ENCODE measurements around the gene RNF212. TPM values are rescaled to one million over a fixed set of nuclear protein-coding genes. Genes with fewer than 3 reads are reported as not detected.

The RNF212 gene
- total and polyA plus RNA-seq, 2 donors (not counting 3 experiments of a cell fraction or from before 2014, with no cell fraction given) = 2.3 to 2.8 TPM

DNA sequence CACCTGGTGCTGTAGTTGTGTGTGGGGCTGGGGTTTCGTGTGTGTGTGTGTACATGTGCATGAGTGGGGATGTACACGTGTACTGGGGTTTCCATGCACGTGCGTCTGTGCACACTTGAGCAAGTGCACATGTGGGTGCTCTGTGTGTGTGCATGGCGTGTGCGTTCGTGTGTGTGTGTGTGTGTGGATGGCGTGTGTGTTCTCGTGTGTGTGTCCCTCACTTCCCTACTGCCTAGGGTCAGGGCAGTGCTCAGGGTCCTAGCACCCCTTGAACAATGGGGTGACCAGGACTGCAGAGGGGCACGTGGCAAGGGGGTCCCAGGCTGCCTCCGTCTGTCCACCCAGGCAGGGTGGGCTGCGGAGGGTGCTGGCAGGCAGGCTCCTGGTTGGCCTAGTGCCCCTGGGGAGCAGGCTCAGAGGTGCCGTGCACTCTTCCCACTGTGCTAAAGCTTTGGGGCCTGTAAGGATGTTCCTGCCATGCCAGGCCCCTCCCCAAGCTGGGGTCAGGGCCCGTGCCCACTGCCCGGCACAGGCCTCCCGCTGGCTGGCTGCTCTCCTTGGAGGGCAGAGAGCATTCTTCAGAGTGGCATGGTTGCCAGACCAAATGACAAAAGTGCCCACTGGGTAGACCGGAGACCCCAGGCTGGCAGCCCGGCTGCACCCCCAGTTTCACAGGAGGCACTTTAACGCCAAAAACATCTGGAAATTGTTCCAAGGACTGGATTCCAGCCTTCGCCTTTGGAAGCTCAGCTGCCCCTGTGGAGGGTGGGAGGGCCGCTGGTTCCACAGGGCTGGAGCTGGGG lies 72.8 kb downstream of the RNF212 start:
- DNase-seq (ENCODE audit: low read depth, low spot score) (no peak), FAIRE-seq (no peak)
- H3K79me2 ChIP-seq (ENCODE audit: control insufficient read depth, insufficient read depth, low read length) = no peaks in the 10 kb centered on the region
- H3K9me3 ChIP-seq (replicated peaks; ENCODE audit: control insufficient read depth, insufficient read depth, low read length) = no peaks in the 10 kb centered on the region
- H3K9ac ChIP-seq (replicated peaks; ENCODE audit: extremely low read depth, insufficient read depth, low read length) = no peak overlapping the region
- dilution Hi-C loops (cut with MboI; ENCODE audit: extremely low pct_ligation_motif_present, low sequenced_read_pairs) (no loop called here), intact Hi-C loops (cut with micrococcal nuclease) (no loop called here)
- no TSS peak for BruUV-seq (replicated peaks)
- ChIA-PET CTCF (no interaction called here), POLR2A (no interaction called here)
- no peak overlapping the region for H3K4me2 ChIP-seq (ENCODE audit: insufficient read depth, low read length)
- no peak overlapping the region for H3K27ac ChIP-seq (ENCODE audit: insufficient read depth, low read depth, low read length)
- H3K36me3 ChIP-seq (ENCODE audit: control insufficient read depth in 2 of 2, extremely low read depth in 1 of 2, insufficient read depth in 2 of 2, low read length in 2 of 2) = no peaks in the 10 kb centered on the region
- H2AFZ ChIP-seq (ENCODE audit: low read depth, low read length) = no peak overlapping the region
- H3K4me1 ChIP-seq (ENCODE audit: control insufficient read depth, extremely low read depth, insufficient read depth, low read length) = peaks cover 18% of the 10 kb centered on the region
- H3K9me1 ChIP-seq (replicated peaks; ENCODE audit: control insufficient read depth, extremely low read depth, insufficient read depth, low read length) = no peaks in the 10 kb centered on the region
- H3K27me3 ChIP-seq (ENCODE audit: control insufficient read depth in 2 of 2, insufficient read depth in 2 of 2, low read length in 2 of 2) = no peaks in the 10 kb centered on the region
- no peaks in the 10 kb centered on the region for H4K20me1 ChIP-seq (replicated peaks; ENCODE audit: control insufficient read depth, extremely low read depth, insufficient read depth, low read length)
- H3K4me3 ChIP-seq (replicated peaks in 1 of 3; ENCODE audit: insufficient read depth in 1 of 3, low read depth in 1 of 3, low read length in 3 of 3) = no peak overlapping the region
- TF ChIP-seq GATA2 (IDR thresholded peaks at IDR 0.05; ENCODE audit: insufficient read depth, insufficient read length, low read depth, low read length) (no peak), FOS (IDR thresholded peaks at IDR 0.05; ENCODE audit: borderline replicate concordance, insufficient read depth, low read length) (no peak), JUN (IDR thresholded peaks at IDR 0.05; ENCODE audit: borderline replicate concordance, insufficient read depth, insufficient read length, low read depth) (no peak)
- TF ChIP-seq, protein P1, sequence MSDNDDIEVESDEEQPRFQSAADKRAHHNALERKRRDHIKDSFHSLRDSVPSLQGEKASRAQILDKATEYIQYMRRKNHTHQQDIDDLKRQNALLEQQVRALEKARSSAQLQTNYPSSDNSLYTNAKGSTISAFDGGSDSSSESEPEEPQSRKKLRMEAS (IDR thresholded peaks at IDR 0.05; ENCODE audit: insufficient read depth, insufficient read length) = no peak
- TF ChIP-seq, protein P2, sequence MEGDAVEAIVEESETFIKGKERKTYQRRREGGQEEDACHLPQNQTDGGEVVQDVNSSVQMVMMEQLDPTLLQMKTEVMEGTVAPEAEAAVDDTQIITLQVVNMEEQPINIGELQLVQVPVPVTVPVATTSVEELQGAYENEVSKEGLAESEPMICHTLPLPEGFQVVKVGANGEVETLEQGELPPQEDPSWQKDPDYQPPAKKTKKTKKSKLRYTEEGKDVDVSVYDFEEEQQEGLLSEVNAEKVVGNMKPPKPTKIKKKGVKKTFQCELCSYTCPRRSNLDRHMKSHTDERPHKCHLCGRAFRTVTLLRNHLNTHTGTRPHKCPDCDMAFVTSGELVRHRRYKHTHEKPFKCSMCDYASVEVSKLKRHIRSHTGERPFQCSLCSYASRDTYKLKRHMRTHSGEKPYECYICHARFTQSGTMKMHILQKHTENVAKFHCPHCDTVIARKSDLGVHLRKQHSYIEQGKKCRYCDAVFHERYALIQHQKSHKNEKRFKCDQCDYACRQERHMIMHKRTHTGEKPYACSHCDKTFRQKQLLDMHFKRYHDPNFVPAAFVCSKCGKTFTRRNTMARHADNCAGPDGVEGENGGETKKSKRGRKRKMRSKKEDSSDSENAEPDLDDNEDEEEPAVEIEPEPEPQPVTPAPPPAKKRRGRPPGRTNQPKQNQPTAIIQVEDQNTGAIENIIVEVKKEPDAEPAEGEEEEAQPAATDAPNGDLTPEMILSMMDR (IDR thresholded peaks at IDR 0.05; ENCODE audit: extremely low read depth in 1 of 2, insufficient read depth in 1 of 2, low read depth in 1 of 2, low read length in 2 of 2) = no peak
